Measurements from ENCODE around the gene KANSL1. TPM values are rescaled to one million over a fixed set of nuclear protein-coding genes. Genes with fewer than 3 reads are reported as not detected.

Gene KANSL1
- total RNA-seq, 2 experiments from 2014 or later: 99.5 to 105 TPM

- Mint-ChIP-seq H3K4me1 (peaks cover 2% of the 10 kb centered on the region), H3K36me3 (ENCODE audit: low read depth) (peaks cover 46% of the 10 kb centered on the region), H3K4me3 (no peak overlapping the region), H3K9me3 (no peaks in the 10 kb centered on the region), H3K27ac (no peak overlapping the region), H3K27me3 (no peaks in the 10 kb centered on the region)
- POLR2A ChIA-PET: interaction anchor here (1.6 kb wide), 1 partner anchor 148 kb away, joined by 8 read pairs; the partner anchor contains the start of gene KANSL1
- peak; percentile 61 for DNase-seq
- CTCF ChIA-PET: interaction anchor here (0.6 to 3.3 kb wide), 23 partner anchors 8 to 221 kb away, joined by 3 to 35 read pairs (median 4); partner anchors contain the start of gene KANSL1
Measured at GRCh38 chr17:46044286-46044928, 148.8 kb downstream of the KANSL1 start.

GRCh38 chr17:46043606-46044005 is 149.6 kb downstream of the KANSL1 start:
- Mint-ChIP-seq H3K27ac (no peak overlapping the region), H3K27me3 (no peaks in the 10 kb centered on the region), H3K4me1 (peaks cover 2% of the 10 kb centered on the region), H3K9me3 (no peaks in the 10 kb centered on the region), H3K36me3 (ENCODE audit: low read depth) (peaks cover 50% of the 10 kb centered on the region), H3K4me3 (no peak overlapping the region)
- DNase-seq: no peak
- POLR2A ChIA-PET: interaction anchor here (1.6 kb wide), 1 partner anchor 149 kb away, joined by 8 read pairs; the partner anchor contains the start of gene KANSL1
- CTCF ChIA-PET: interaction anchor here (0.6 to 3.3 kb wide), 16 partner anchors 7 to 1773 kb away, joined by 3 to 35 read pairs (median 5); no protein-coding TSS in a partner anchor

- H3K4me3 Mint-ChIP-seq: no peak overlapping the region
- no peaks in the 10 kb centered on the region for H3K9me3 Mint-ChIP-seq
- peaks cover 2% of the 10 kb centered on the region for H3K4me1 Mint-ChIP-seq
- peaks cover 53% of the 10 kb centered on the region for H3K36me3 Mint-ChIP-seq (ENCODE audit: low read depth)
- no peak overlapping the region for H3K27ac Mint-ChIP-seq
- DNase-seq: no peak
- CTCF ChIA-PET: interaction anchor here (0.6 to 3.3 kb wide), 6 partner anchors 14 to 1772 kb away, joined by 3 to 35 read pairs (median 6); no protein-coding TSS in a partner anchor
- POLR2A ChIA-PET: no interaction called here
- no peaks in the 10 kb centered on the region for H3K27me3 Mint-ChIP-seq
Measured at GRCh38 chr17:46042925-46043324, 150.3 kb downstream of the KANSL1 start.

GRCh38 chr17:46042246-46042645 is 151.0 kb downstream of the KANSL1 start:
- ChIA-PET CTCF (interaction anchor here (1.0 to 3.3 kb wide), 3 partner anchors 23 to 170 kb away, joined by 3 to 35 read pairs (median 8); no protein-coding TSS in a partner anchor), POLR2A (no interaction called here)
- H3K27me3 Mint-ChIP-seq: no peaks in the 10 kb centered on the region
- no peaks in the 10 kb centered on the region for H3K9me3 Mint-ChIP-seq
- no peak overlapping the region for H3K27ac Mint-ChIP-seq
- H3K4me3 Mint-ChIP-seq: no peak overlapping the region
- H3K4me1 Mint-ChIP-seq: peaks cover 2% of the 10 kb centered on the region
- DNase-seq: no peak
- H3K36me3 Mint-ChIP-seq (ENCODE audit: low read depth): peaks cover 53% of the 10 kb centered on the region

- no peaks in the 10 kb centered on the region for H3K9me3 Mint-ChIP-seq
- DNase-seq: no peak
- H3K27ac Mint-ChIP-seq: no peak overlapping the region
- H3K36me3 Mint-ChIP-seq (ENCODE audit: low read depth): peaks cover 58% of the 10 kb centered on the region
- no peak overlapping the region for H3K4me3 Mint-ChIP-seq
- CTCF ChIA-PET: interaction anchor here (0.8 to 2.5 kb wide), 3 partner anchors 11 to 173 kb away, joined by 3 to 5 read pairs (median 4); no protein-coding TSS in a partner anchor
- H3K27me3 Mint-ChIP-seq: no peaks in the 10 kb centered on the region
- POLR2A ChIA-PET: no interaction called here
- peaks cover 13% of the 10 kb centered on the region for H3K4me1 Mint-ChIP-seq
Measured at GRCh38 chr17:46039592-46040186, 153.5 kb downstream of the KANSL1 start.

- H3K27me3 Mint-ChIP-seq: no peaks in the 10 kb centered on the region
- H3K27ac Mint-ChIP-seq: no peak overlapping the region
- POLR2A ChIA-PET: interaction anchor here (1.2 kb wide), 1 partner anchor 20 kb away, joined by 3 read pairs; no protein-coding TSS in a partner anchor
Measured at GRCh38 chr17:46038937-46039336, 154.3 kb downstream of the KANSL1 start.

GRCh38 chr17:46038414-46038813 is 154.8 kb downstream of the KANSL1 start:
- ChIA-PET POLR2A (interaction anchor here (1.2 kb wide), 1 partner anchor 19 kb away, joined by 3 read pairs; no protein-coding TSS in a partner anchor), CTCF (interaction anchor here (1.0 to 2.5 kb wide), 2 partner anchors 36 to 107 kb away, joined by 3 to 5 read pairs; no protein-coding TSS in a partner anchor)
- no peaks in the 10 kb centered on the region for H3K9me3 Mint-ChIP-seq
- peaks cover 11% of the 10 kb centered on the region for H3K4me1 Mint-ChIP-seq
- no peak for DNase-seq
- H3K4me3 Mint-ChIP-seq: no peak overlapping the region
- H3K27ac Mint-ChIP-seq: no peak overlapping the region
- peaks cover 63% of the 10 kb centered on the region for H3K36me3 Mint-ChIP-seq (ENCODE audit: low read depth)
- no peaks in the 10 kb centered on the region for H3K27me3 Mint-ChIP-seq

More at GRCh38 chr17:46038937-46039336, 154.3 kb downstream of the KANSL1 start:
- Mint-ChIP-seq H3K9me3 (no peaks in the 10 kb centered on the region), H3K36me3 (ENCODE audit: low read depth) (peaks cover 62% of the 10 kb centered on the region), H3K4me1 (peaks cover 11% of the 10 kb centered on the region), H3K4me3 (no peak overlapping the region)
- DNase-seq: no peak
- CTCF ChIA-PET: interaction anchor here (1.0 to 2.5 kb wide), 3 partner anchors 12 to 106 kb away, joined by 3 to 5 read pairs (median 4); no protein-coding TSS in a partner anchor

GRCh38 chr17:46037722-46038255 is 155.4 kb downstream of the KANSL1 start:
- Mint-ChIP-seq H3K27ac (peak overlapping the region; percentile 2), H3K27me3 (no peaks in the 10 kb centered on the region), H3K4me1 (peaks cover 11% of the 10 kb centered on the region), H3K4me3 (no peak overlapping the region), H3K9me3 (no peaks in the 10 kb centered on the region), H3K36me3 (ENCODE audit: low read depth) (peaks cover 65% of the 10 kb centered on the region)
- DNase-seq: no peak
- ChIA-PET POLR2A (interaction anchor here (0.8 kb wide), 1 partner anchor 11 kb away, joined by 3 read pairs; no protein-coding TSS in a partner anchor), CTCF (interaction anchor here (2.5 kb wide), 1 partner anchor 36 kb away, joined by 5 read pairs; no protein-coding TSS in a partner anchor)

- DNase-seq: no peak
- CTCF ChIA-PET: interaction anchor here (0.7 to 0.8 kb wide), 2 partner anchors 8 to 246 kb away, joined by 3 read pairs; no protein-coding TSS in a partner anchor
- H3K4me3 Mint-ChIP-seq: no peak overlapping the region
- H3K4me1 Mint-ChIP-seq: peaks cover 11% of the 10 kb centered on the region
- H3K36me3 Mint-ChIP-seq (ENCODE audit: low read depth): peaks cover 77% of the 10 kb centered on the region
- no peak overlapping the region for H3K27ac Mint-ChIP-seq
- no peaks in the 10 kb centered on the region for H3K27me3 Mint-ChIP-seq
- no peaks in the 10 kb centered on the region for H3K9me3 Mint-ChIP-seq
- POLR2A ChIA-PET: no interaction called here
Measured at GRCh38 chr17:46036491-46036890, 156.7 kb downstream of the KANSL1 start.

GRCh38 chr17:46035112-46035818 is 158.0 kb downstream of the KANSL1 start:
- CTCF ChIA-PET: interaction anchor here (0.9 to 2.8 kb wide), 4 partner anchors 9 to 178 kb away, joined by 3 to 15 read pairs (median 4); no protein-coding TSS in a partner anchor
- POLR2A ChIA-PET: interaction anchor here (0.9 to 1.6 kb wide), 3 partner anchors 14 to 23 kb away, joined by 3 to 7 read pairs (median 4); no protein-coding TSS in a partner anchor
- no peaks in the 10 kb centered on the region for H3K9me3 Mint-ChIP-seq
- peaks cover 13% of the 10 kb centered on the region for H3K4me1 Mint-ChIP-seq
- no peak overlapping the region for H3K27ac Mint-ChIP-seq
- DNase-seq: peak; percentile 27
- H3K27me3 Mint-ChIP-seq: no peaks in the 10 kb centered on the region
- H3K4me3 Mint-ChIP-seq: no peak overlapping the region
- H3K36me3 Mint-ChIP-seq (ENCODE audit: low read depth): peaks cover 79% of the 10 kb centered on the region

- H3K9me3 Mint-ChIP-seq: no peaks in the 10 kb centered on the region
- no peak overlapping the region for H3K4me3 Mint-ChIP-seq
- H3K27me3 Mint-ChIP-seq: no peaks in the 10 kb centered on the region
- ChIA-PET CTCF (interaction anchor here (0.8 to 2.8 kb wide), 2 partner anchors 11 to 12 kb away, joined by 3 to 15 read pairs; no protein-coding TSS in a partner anchor), POLR2A (no interaction called here)
- peaks cover 19% of the 10 kb centered on the region for H3K4me1 Mint-ChIP-seq
- H3K27ac Mint-ChIP-seq: no peak overlapping the region
- DNase-seq: no peak
- H3K36me3 Mint-ChIP-seq (ENCODE audit: low read depth): peaks cover 78% of the 10 kb centered on the region
Measured at GRCh38 chr17:46033392-46033791, 159.8 kb downstream of the KANSL1 start.

- no peak overlapping the region for H3K27ac Mint-ChIP-seq
- H3K36me3 Mint-ChIP-seq (ENCODE audit: low read depth): peaks cover 73% of the 10 kb centered on the region
Measured at GRCh38 chr17:46032909-46033308, 160.3 kb downstream of the KANSL1 start.

More at GRCh38 chr17:46032909-46033308, 160.3 kb downstream of the KANSL1 start:
- H3K9me3 Mint-ChIP-seq: no peaks in the 10 kb centered on the region
- H3K4me3 Mint-ChIP-seq: no peak overlapping the region
- H3K27me3 Mint-ChIP-seq: no peaks in the 10 kb centered on the region
- POLR2A ChIA-PET: no interaction called here
- CTCF ChIA-PET: interaction anchor here (1.2 kb wide), 1 partner anchor 11 kb away, joined by 3 read pairs; no protein-coding TSS in a partner anchor
- H3K4me1 Mint-ChIP-seq: peaks cover 21% of the 10 kb centered on the region
- no peak for DNase-seq
